ENCODE data around the gene TNFSF9. TPM values are rescaled to one million over a fixed set of nuclear protein-coding genes. Genes with fewer than 3 reads are reported as not detected.

Gene TNFSF9
- total RNA-seq, 1 donor from 2014 or later = 0.38 TPM

- H3K4me1 ChIP-seq = peaks cover 31% of the 10 kb centered on the region
- no peak overlapping the region for H3K27ac ChIP-seq (replicated peaks)
- intact Hi-C loops (cut with micrococcal nuclease) = loop anchor here (10.0 kb wide), 1 partner anchor 121 kb away; no protein-coding TSS in a partner anchor
- no peaks in the 10 kb centered on the region for H3K36me3 ChIP-seq
- H3K9me3 ChIP-seq (replicated peaks) = no peaks in the 10 kb centered on the region
- DNase-seq = no peak
- no peak overlapping the region for H3K4me3 ChIP-seq
- TF ChIP-seq CTCF (IDR thresholded peaks at IDR 0.05; ENCODE audit: borderline replicate concordance) = no peak
- no peaks in the 10 kb centered on the region for H3K27me3 ChIP-seq (ENCODE audit: low read depth)
Measured at GRCh38 chr19:6514089-6514488, 16.7 kb upstream of the TNFSF9 start.

GRCh38 chr19:6514926-6515544 lies 15.8 kb upstream of the TNFSF9 start:
- no peak overlapping the region for H3K27ac ChIP-seq (replicated peaks)
- TF ChIP-seq CTCF (IDR thresholded peaks at IDR 0.05; ENCODE audit: borderline replicate concordance) = no peak
- no peaks in the 10 kb centered on the region for H3K9me3 ChIP-seq (replicated peaks)
- H3K4me1 ChIP-seq = peaks cover 26% of the 10 kb centered on the region
- H3K4me3 ChIP-seq = no peak overlapping the region
- DNase-seq = no peak
- intact Hi-C loops (cut with micrococcal nuclease) = loop anchor here (10.0 kb wide), 1 partner anchor 120 kb away; no protein-coding TSS in a partner anchor
- no peaks in the 10 kb centered on the region for H3K27me3 ChIP-seq (ENCODE audit: low read depth)
- H3K36me3 ChIP-seq = no peaks in the 10 kb centered on the region

- no peak for TF ChIP-seq CTCF (IDR thresholded peaks at IDR 0.05; ENCODE audit: borderline replicate concordance)
- Histone ChIP-seq H3K4me1 (peaks cover 26% of the 10 kb centered on the region), H3K27me3 (ENCODE audit: low read depth) (no peaks in the 10 kb centered on the region), H3K4me3 (peak overlapping the region; percentile 82), H3K27ac (replicated peaks) (peak overlapping the region; percentile 88), H3K36me3 (no peaks in the 10 kb centered on the region), H3K9me3 (replicated peaks) (no peaks in the 10 kb centered on the region)
- DNase-seq = peak; percentile 95
- intact Hi-C loops (cut with micrococcal nuclease) = loop anchor here (10.0 kb wide), 1 partner anchor 119 kb away; no protein-coding TSS in a partner anchor
Measured at GRCh38 chr19:6516018-6516658, 14.7 kb upstream of the TNFSF9 start.

GRCh38 chr19:6516659-6517291 lies 14.1 kb upstream of the TNFSF9 start:
- Histone ChIP-seq H3K36me3 (no peaks in the 10 kb centered on the region), H3K4me1 (peaks cover 26% of the 10 kb centered on the region), H3K27ac (replicated peaks) (peak overlapping the region; percentile 88), H3K4me3 (peak overlapping the region; percentile 82), H3K9me3 (replicated peaks) (no peaks in the 10 kb centered on the region), H3K27me3 (ENCODE audit: low read depth) (peaks cover 2% of the 10 kb centered on the region)
- peak; percentile 89 for DNase-seq
- intact Hi-C loops (cut with micrococcal nuclease) = loop anchor here (10.0 kb wide), 1 partner anchor 118 kb away; no protein-coding TSS in a partner anchor
- TF ChIP-seq CTCF (IDR thresholded peaks at IDR 0.05; ENCODE audit: borderline replicate concordance) = peak; percentile 98

- Histone ChIP-seq H3K4me3 (no peak overlapping the region), H3K4me1 (peaks cover 26% of the 10 kb centered on the region), H3K36me3 (no peaks in the 10 kb centered on the region), H3K9me3 (replicated peaks) (no peaks in the 10 kb centered on the region), H3K27me3 (ENCODE audit: low read depth) (peaks cover 14% of the 10 kb centered on the region), H3K27ac (replicated peaks) (no peak overlapping the region)
- intact Hi-C loops (cut with micrococcal nuclease) = loop anchor here (10.0 kb wide), 1 partner anchor 116 kb away; no protein-coding TSS in a partner anchor
- DNase-seq = no peak
- TF ChIP-seq CTCF (IDR thresholded peaks at IDR 0.05; ENCODE audit: borderline replicate concordance) = no peak
Measured at GRCh38 chr19:6518145-6518911, 12.5 kb upstream of the TNFSF9 start.

Data from left ventricle myocardium inferior (tissue), 1 donor.